Measurements from ENCODE around the gene KIRREL3.

Gene KIRREL3

DNA sequence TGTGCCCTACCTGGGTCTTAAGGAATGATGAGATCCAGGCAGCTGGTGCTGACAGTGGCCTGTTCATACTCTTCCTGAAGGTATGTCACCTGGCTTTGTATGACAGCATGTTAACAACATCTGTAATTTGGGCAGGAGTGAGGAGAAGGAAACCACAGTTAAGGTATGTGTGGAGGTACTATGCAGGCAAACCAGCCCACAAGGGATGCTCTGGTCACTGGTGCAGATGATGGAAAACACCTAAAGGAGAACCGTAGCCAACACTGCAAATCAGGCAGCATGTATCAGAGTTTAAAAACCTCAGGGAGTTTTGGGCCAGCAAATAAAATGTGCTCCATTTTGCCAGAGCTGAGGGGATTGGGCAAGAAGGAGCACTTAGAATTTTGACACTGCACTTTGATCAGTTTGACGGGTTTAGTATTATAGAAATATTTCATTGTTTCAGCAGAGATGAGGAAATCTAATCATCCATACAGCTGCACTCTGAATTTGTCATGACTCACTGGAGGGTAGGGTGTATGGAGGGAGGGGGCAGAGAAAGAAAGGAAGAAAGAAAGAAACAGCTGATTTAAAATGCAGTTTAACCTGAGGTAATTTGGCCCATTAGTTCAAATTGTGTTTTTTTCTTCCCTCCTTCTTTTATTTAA lies 260.9 kb downstream of the KIRREL3 start:
- TF ChIP-seq, protein P1, sequence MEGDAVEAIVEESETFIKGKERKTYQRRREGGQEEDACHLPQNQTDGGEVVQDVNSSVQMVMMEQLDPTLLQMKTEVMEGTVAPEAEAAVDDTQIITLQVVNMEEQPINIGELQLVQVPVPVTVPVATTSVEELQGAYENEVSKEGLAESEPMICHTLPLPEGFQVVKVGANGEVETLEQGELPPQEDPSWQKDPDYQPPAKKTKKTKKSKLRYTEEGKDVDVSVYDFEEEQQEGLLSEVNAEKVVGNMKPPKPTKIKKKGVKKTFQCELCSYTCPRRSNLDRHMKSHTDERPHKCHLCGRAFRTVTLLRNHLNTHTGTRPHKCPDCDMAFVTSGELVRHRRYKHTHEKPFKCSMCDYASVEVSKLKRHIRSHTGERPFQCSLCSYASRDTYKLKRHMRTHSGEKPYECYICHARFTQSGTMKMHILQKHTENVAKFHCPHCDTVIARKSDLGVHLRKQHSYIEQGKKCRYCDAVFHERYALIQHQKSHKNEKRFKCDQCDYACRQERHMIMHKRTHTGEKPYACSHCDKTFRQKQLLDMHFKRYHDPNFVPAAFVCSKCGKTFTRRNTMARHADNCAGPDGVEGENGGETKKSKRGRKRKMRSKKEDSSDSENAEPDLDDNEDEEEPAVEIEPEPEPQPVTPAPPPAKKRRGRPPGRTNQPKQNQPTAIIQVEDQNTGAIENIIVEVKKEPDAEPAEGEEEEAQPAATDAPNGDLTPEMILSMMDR (IDR thresholded peaks at IDR 0.05; ENCODE audit: low read depth, low read length), result no peak

DNA sequence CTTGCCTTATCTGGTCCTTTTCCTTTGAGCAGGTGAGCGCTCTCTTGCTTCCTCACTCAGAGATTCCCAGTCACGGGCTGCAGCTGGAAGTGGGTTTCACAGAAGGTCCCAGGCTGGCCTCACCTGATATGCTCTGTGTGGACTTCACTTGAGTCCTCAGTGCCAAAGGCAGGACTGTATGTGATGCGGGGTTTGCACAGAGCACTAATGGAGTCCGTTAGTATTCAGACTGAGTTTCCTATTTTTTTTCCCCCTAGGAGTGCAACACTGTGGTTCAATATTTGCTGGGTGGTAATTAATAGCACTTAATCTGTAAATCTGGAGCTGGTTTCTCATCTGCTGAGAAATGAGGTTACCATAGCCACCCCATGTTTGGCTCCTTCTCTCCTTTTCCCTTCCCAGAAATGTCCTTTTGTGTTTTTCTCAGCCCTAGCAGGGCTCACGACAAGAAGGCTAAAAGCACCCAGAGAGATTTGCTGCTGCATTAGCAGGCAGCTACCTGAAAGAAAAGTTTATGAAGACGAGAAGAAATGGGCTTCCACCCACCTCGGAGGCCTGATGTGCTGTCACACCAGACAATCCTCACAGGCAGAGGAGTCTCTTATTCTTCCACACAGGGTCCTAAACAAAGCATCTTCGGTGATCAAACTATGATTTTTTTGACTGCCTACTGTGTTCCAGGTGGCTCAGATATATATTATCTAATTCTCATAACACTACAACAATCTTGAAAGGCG lies 262.1 kb downstream of the KIRREL3 start:
- H3K4me3 ChIP-seq (ENCODE audit: low read depth, low read length), result no peak overlapping the region
- TF ChIP-seq, protein P1 (IDR thresholded peaks at IDR 0.05; ENCODE audit: low read depth, low read length), result no peak

More for the DNA sequence above, 260.9 kb downstream of the KIRREL3 start:
- H3K4me3 ChIP-seq (ENCODE audit: low read depth, low read length), result no peak overlapping the region

DNA sequence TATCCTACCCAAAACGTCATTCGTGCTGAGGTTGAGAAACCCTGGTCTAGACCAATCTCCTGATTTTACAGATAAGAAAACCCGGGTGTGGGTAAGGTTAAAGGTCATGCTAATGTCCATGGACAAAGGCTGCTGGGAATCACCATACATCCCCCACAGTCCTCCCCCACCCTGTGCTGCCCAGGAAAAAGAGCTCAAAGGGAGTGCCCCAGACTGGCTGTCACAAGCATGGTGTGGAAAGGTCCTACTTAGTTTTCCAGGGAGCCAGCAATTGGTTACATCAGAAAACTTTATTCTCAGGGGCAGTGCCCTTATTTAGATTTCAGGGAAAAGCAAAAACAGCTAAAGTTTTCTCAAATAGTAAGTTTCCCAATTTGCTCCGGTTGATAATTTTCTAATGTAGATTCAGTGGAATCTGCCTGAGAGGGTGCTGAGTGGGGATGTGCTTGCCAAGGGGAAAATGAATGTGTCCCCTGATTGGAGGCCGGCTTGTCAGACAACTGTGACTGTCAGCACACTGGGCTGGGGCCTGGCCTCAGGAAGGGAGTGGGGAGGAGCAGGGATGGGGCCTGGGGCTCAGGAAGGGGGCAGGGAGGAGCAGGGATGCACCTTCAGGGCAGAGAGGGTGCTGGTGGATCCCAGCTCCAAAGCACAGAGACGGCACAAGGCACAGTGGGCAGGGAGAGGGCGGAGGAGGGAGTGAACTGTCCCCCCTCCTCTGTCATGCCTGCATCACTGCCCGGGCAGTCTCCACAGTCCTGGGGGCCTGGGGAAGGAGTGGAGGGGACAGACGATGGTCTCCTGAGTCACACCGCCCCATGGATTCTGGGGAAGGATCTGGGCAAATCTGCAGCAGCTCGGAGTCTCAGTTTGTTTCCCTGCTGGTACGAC lies 263.6 kb downstream of the KIRREL3 start:
- H3K4me3 ChIP-seq (ENCODE audit: low read depth, low read length), result no peak overlapping the region
- TF ChIP-seq, protein P1 (IDR thresholded peaks at IDR 0.05; ENCODE audit: low read depth, low read length), result no peak

DNA sequence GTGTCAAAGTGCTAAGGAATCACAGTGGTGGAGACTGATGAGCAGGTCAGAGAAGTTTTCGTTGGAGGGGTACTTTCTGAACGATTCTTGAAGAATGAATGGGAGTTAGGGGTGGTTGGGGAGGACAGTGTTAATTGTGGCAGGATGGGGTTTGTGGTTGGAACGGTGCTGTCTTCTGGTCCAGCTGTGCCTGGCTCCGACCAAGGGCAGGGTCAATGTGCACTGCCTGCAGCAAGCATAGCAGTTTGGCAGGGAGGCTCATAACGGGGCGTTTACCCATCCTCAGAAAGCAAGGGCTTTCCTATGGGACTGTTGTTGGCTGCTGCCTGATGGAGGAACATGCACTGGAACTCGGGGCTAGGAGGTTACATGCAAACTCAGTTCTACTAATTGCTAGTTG lies 265.8 kb downstream of the KIRREL3 start:
- H3K4me3 ChIP-seq (ENCODE audit: low read depth, low read length), result no peak overlapping the region
- TF ChIP-seq, protein P1 (IDR thresholded peaks at IDR 0.05; ENCODE audit: low read depth, low read length), result no peak

DNA sequence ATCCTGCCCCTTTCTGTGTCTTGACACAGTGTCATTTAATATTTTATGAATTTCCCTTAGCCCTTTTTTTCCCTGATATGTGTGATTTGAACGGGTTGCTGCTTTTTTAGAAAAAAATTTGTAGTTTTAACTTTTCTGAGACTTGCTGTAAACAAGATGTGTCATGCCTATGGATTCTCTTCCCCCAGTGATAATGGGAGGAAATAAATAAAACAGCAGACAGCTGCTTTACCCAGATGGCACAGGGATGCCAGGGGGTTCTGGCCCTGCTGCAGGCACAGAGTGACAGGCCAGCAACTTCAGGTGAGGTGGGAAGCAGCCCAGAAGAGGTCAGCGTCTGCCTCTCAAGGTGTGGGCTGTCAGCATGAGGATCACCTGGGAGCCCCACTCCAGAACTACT lies 266.9 kb downstream of the KIRREL3 start:
- TF ChIP-seq, protein P1 (IDR thresholded peaks at IDR 0.05; ENCODE audit: low read depth, low read length), result no peak
- no peak overlapping the region for H3K4me3 ChIP-seq (ENCODE audit: low read depth, low read length)

DNA sequence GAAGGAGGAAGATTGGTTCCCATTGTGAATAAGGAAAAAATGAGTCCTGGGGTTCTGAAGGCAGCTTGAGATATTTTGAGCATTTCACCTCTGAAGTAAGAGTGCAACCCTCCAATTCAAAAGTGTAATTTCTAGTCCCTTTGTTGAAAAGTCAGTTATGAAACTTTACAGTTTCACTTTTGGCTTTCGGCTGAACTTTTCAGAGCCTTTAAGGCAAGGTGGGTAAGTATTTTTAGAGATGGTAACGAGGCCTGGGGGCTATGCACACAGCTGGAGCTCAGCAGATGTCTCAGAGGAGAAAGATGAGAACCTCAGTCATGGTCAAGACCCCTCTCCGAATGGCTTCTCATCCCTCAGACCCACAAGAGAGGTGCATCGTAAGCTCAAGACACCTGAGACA lies 267.6 kb downstream of the KIRREL3 start:
- no peak overlapping the region for H3K4me3 ChIP-seq (ENCODE audit: low read depth, low read length)
- TF ChIP-seq, protein P1 (IDR thresholded peaks at IDR 0.05; ENCODE audit: low read depth, low read length), result no peak

Measured in WI38 (cell line).